ENCODE results near the gene NRDE2.

NRDE2 gene

DNA sequence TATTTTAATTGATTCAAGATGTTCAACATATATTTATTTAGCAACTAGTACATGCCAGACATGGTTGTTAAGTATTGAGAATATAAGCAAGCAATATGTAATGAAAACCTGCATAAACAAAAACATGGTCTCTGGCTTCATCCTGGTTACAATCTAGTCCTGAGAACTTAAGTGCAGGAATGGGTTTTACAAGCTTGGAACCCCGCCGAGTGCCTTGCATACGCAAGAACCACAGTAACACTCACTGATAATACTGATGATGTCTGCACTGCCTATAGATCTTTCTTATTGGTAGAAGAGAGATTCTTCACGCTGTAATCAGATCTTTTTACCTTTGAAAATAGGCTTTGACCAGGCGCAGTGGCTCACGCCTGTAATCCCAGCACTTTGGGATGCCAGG is 42.1 kb upstream of the NRDE2 start:
- TF ChIP-seq, protein P1, sequence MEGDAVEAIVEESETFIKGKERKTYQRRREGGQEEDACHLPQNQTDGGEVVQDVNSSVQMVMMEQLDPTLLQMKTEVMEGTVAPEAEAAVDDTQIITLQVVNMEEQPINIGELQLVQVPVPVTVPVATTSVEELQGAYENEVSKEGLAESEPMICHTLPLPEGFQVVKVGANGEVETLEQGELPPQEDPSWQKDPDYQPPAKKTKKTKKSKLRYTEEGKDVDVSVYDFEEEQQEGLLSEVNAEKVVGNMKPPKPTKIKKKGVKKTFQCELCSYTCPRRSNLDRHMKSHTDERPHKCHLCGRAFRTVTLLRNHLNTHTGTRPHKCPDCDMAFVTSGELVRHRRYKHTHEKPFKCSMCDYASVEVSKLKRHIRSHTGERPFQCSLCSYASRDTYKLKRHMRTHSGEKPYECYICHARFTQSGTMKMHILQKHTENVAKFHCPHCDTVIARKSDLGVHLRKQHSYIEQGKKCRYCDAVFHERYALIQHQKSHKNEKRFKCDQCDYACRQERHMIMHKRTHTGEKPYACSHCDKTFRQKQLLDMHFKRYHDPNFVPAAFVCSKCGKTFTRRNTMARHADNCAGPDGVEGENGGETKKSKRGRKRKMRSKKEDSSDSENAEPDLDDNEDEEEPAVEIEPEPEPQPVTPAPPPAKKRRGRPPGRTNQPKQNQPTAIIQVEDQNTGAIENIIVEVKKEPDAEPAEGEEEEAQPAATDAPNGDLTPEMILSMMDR (IDR thresholded peaks at IDR 0.05; ENCODE audit: low read depth, low read length): no peak
- no peak overlapping the region for H3K4me3 ChIP-seq (ENCODE audit: low read depth, low read length)

DNA sequence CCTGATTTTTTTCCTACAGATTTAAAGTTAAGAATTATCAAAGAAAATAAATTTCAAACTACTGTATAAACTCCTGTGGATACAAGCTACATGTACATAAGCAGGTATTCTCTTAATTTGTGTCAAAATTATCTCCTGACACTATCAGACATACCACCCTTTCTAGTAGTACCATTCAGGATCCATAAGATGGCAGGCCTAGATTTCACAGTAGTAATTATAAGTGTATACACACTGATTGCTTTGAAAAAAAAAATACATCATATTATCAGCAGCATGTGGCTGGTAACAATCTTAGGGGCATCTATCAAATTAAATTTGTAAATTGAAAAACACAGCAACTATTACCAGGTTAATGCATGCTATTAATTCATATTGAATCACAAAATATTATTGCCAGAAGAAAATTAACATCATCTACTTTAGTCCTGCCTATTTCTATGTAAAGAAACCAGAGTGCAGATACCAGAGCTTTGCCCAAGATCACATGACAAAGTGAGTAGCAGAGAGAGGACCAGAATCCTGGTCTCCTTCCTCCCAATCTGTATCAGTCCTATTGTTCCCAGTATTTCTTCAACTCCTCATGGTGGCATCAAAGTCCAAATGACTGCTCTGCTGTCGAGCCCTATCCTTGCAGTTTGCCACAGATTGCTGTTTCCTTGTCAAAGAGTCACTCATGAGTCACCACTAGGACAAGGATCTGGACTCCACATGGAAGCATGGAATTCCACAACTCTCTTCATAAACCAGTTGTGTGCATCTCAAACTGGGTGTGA is 37.4 kb upstream of the NRDE2 start:
- TF ChIP-seq, protein P1 (IDR thresholded peaks at IDR 0.05; ENCODE audit: low read depth, low read length): no peak
- H3K4me3 ChIP-seq (ENCODE audit: low read depth, low read length): no peak overlapping the region

DNA sequence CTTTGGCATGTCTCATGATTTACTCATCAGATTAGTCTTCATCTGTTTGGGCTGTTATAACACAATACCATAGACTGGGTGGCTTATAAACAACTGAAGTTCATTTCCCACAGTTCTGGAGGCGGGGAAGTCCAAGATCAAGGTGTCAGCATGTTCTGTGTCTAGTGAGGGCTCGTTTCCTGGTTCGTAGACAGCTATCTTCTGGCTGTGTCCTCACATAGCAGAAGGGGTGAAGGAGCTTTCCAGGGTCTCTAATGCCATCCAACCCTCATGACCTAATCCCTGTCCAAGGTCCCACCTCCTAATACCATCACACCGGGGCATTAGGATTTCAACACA is 30.8 kb upstream of the NRDE2 start:
- TF ChIP-seq, protein P1 (IDR thresholded peaks at IDR 0.05; ENCODE audit: low read depth, low read length): no peak
- no peak overlapping the region for H3K4me3 ChIP-seq (ENCODE audit: low read depth, low read length)

DNA sequence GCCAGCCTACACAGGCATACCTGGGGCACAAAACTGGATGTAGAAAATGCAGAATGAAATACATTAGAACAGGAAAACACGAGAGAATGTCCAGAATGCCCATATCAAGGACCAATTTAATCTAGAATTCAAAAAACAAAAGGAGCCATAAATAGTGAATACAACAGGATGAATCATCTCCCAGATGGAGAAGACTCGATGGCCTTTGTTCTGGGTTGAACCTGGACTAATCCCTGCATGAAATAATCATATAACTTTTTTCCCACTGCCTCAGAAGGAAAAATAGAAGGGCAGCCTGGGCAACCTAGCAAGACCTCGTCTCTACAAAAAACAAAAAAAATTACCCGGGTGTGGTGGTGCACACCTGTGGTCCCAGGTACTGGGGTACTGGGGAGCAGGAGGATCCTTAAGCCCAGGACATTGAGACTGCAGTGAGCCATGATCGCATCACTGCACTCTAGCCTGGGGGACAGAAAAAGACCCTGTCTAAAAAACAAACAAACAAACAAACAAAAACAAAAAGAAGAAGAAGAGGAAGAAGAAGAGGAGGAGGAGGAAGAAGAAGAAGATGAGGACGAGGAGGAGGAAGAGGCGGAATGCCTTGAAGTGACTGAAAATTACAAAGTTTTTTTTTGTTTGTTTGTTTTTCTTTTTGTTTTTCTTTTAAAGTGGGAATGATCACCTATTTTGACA is 30.3 kb upstream of the NRDE2 start:
- TF ChIP-seq, protein P1 (IDR thresholded peaks at IDR 0.05; ENCODE audit: low read depth, low read length): no peak
- no peak overlapping the region for H3K4me3 ChIP-seq (ENCODE audit: low read depth, low read length)

DNA sequence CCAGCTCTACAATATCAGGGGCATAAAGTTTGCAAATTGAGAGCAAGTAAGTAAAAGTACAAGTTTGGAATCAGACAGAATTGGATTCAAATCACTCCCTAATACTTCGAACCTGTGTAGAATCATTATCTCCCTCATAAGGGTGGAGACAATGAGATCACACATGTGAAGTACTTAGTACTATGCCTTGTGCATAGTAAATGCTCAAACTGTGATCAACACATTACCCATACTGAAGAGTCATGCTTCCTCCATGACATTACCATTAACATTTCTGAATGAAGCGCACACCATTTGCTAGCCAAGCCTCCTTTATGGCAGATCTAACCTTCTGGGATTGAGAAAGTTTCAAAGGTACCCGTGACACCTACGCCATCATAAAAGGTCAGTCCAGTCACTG is 26.6 kb upstream of the NRDE2 start:
- TF ChIP-seq, protein P1 (IDR thresholded peaks at IDR 0.05; ENCODE audit: low read depth, low read length): no peak
- H3K4me3 ChIP-seq (ENCODE audit: low read depth, low read length): no peak overlapping the region

DNA sequence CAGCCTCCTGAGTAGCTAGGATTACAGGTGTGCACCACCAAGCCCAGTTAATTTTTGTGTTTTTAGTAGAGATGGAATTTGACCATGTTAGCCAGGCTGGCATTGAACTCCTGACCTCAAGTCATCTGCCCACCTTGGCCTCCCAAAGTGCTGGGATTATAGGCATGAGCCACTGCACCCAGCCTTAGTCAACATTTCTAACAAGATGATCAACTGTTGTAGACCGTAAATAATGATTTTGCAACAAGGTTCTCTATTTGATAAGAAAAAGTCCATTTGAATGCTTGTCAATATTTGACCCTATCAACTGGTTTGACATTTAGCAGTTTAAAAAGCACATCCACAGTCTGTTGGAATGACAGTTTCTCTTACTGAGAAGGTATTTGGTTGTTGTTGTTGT is 25.2 kb upstream of the NRDE2 start:
- H3K4me3 ChIP-seq (ENCODE audit: low read depth, low read length): no peak overlapping the region
- TF ChIP-seq, protein P1 (IDR thresholded peaks at IDR 0.05; ENCODE audit: low read depth, low read length): no peak

Measured in WI38 (cell line).